ENCODE results near the gene METTL8. TPM values are rescaled to one million over a fixed set of nuclear protein-coding genes. Genes with fewer than 3 reads are reported as not detected.

Gene METTL8
- total and polyA plus RNA-seq, 12 donors: 1.7 to 13.6 (median 11.3) TPM

DNA sequence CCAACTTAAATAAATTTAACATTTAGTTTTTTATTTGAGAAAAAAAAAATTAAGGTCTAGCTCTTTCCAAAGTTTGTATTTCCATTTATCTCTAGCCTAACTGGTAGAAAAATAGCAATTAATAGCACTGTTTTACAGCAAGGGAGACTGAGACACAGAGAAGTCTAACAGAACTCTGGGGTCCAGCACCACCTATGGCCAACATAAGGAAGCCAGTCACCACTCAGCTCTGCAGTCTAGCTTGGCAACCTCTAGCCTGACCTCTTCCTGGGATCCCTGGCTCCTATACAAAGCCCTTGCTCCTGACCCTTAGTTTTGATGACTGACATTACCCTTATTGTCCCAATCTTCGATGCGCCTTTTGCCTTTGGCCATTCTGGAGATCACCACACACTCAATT is 159.0 kb downstream of the METTL8 start:
- Histone ChIP-seq H3K27ac (no peak overlapping the region), H3K4me1 (peaks cover 0 to 17% (median 4%) of the 10 kb centered on the region in 9 donors), H3K27me3 (no peaks in the 10 kb centered on the region), H3K9me3 (peaks cover 0 to 5% (median 0%) of the 10 kb centered on the region in 11 donors), H3K4me3 (no peak overlapping the region), H3K36me3 (no peaks in the 10 kb centered on the region)
- intact Hi-C loops (cut with DNase I): no loop called here
- ATAC-seq (no peak), DNase-seq (no peak)
- 93 to 96% methylated on average over 2 of the region's 2 CpGs for WGBS, 2 donors
- no peak for TF ChIP-seq CTCF (IDR thresholded peaks at IDR 0.05)

DNA sequence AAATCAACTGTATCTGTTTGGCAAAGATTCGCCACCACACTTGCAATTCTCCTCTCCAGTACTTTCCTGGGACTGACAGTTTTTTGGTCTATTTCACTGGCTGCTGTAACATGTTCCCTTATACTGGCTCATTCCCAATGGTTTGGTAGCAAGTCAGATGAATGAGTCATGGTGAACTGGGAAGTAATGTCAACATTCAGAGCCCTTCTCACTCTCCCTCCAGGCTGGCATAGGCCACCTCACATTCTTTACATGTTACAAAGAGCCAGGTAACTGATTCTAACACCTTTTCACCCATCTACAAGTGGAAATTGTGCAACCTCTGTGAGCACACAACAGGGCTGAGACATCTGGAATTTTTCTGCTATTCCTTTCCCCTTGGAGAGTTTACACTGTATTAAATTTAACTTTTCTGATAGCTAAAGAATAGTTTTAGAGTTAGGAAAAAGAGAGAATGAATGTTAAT is 161.8 kb downstream of the METTL8 start:
- Histone ChIP-seq H3K4me3 (no peak overlapping the region), H3K9me3 (no peaks in the 10 kb centered on the region), H3K4me1 (peaks cover 0 to 17% (median 4%) of the 10 kb centered on the region in 9 donors), H3K36me3 (no peaks in the 10 kb centered on the region), H3K27ac (peak overlapping the region in 2 of 10 donors; percentile 23 to 47), H3K27me3 (no peaks in the 10 kb centered on the region)
- ATAC-seq (peak; percentile 75 to 98 (median 90)), DNase-seq (peak in 1 of 2 donors; percentile 20)
- TF ChIP-seq CTCF (IDR thresholded peaks at IDR 0.05): no peak
- intact Hi-C loops (cut with DNase I): no loop called here
- WGBS, 2 donors: 16 to 50% methylated on average over 1 of the region's 1 CpG

- ATAC-seq: no peak
- Histone ChIP-seq H3K4me3 (no peak overlapping the region), H3K27ac (no peak overlapping the region), H3K4me1 (peaks cover 0 to 17% (median 4%) of the 10 kb centered on the region in 9 donors), H3K9me3 (no peaks in the 10 kb centered on the region), H3K36me3 (no peaks in the 10 kb centered on the region), H3K27me3 (no peaks in the 10 kb centered on the region)
- no peak for DNase-seq
- TF ChIP-seq CTCF (IDR thresholded peaks at IDR 0.05): no peak
- 57 to 68% methylated on average over 1 of the region's 1 CpG for WGBS, 2 donors
- intact Hi-C loops (cut with DNase I): no loop called here
Observed at GRCh38 chr2:171271386-171271785, 162.4 kb downstream of the METTL8 start.

- H3K4me1 ChIP-seq: peaks cover 0 to 17% (median 4%) of the 10 kb centered on the region in 9 donors
- ATAC-seq (no peak), DNase-seq (no peak)
- no peaks in the 10 kb centered on the region for H3K27me3 ChIP-seq
- H3K9me3 ChIP-seq: no peaks in the 10 kb centered on the region
- H3K4me3 ChIP-seq: no peak overlapping the region
- H3K27ac ChIP-seq: no peak overlapping the region
- 72 to 76% methylated on average over 4 of the region's 4 CpGs for WGBS, 2 donors
- H3K36me3 ChIP-seq: no peaks in the 10 kb centered on the region
- no peak for TF ChIP-seq CTCF (IDR thresholded peaks at IDR 0.05)
- intact Hi-C loops (cut with DNase I): no loop called here
Observed at GRCh38 chr2:171267855-171268629, 165.7 kb downstream of the METTL8 start.

Other genes with a start within 250 kb of the METTL8 start
- 10 to 100 TPM in 1 of 10 donors, 1 to 10 TPM in 9; 6.3 to 10.5 (median 7.8) TPM for gene DCAF17, start 236 bp upstream of the METTL8 start, total RNA-seq
- 1 to 10 TPM; 2.0 to 2.3 TPM for gene DCAF17, start 236 bp upstream of the METTL8 start, polyA plus RNA-seq
- gene CYBRD1, start 88.5 kb upstream of the METTL8 start, total RNA-seq: 10 to 100 TPM; 26.1 to 67.5 (median 44.5) TPM
- 10 to 100 TPM; 26.3 to 56.3 TPM for gene CYBRD1, start 88.5 kb upstream of the METTL8 start, polyA plus RNA-seq

Measured in heart right ventricle (tissue), 16 donors.